HG03139 (cell line): ENCODE data around the gene CDH11.

Experiments used
- ATAC-seq: cut with Tn5 transposase; IDR thresholded peaks from one replicate; pipeline ENCODE4 v1.9.1; 2021; ENCODE audit not compliant: unreplicated experiment

The CDH11 gene

GRCh38 chr16:65117811-65118448 lies 3.9 kb downstream of the CDH11 start:
- peak; percentile 65 for ATAC-seq

DNA sequence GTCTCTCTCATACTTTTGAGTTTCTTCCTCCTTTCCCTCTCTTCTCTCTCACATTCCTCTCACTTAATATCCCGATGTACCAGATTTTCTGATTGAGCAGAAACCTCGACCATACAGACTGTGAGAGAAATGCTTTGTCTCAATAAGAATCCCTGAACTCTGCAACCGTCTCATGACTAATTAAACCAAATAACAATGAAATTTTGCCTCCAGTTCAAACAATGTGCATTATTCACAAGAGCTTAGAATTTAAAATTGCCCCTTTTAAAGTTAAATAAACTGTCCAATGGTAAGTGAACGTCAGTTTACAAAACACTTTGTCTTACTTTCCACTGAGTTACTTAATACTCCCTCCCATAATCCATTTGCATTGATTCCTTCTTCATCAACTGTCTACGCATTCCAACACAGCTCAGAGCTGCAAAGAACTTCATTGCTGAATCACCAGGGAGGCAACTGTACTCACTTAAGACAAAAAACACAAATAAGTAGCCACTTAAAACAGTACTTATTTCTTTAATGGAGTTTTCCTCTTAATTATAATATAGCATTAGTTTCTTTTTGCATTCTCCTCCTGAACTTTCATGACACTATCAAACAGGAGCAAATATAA lies 4.9 kb downstream of the CDH11 start:
- no peak for ATAC-seq

GRCh38 chr16:65116216-65116615 lies 5.6 kb downstream of the CDH11 start:
- no peak for ATAC-seq

GRCh38 chr16:65114527-65114926 lies 7.3 kb downstream of the CDH11 start:
- no peak for ATAC-seq

DNA sequence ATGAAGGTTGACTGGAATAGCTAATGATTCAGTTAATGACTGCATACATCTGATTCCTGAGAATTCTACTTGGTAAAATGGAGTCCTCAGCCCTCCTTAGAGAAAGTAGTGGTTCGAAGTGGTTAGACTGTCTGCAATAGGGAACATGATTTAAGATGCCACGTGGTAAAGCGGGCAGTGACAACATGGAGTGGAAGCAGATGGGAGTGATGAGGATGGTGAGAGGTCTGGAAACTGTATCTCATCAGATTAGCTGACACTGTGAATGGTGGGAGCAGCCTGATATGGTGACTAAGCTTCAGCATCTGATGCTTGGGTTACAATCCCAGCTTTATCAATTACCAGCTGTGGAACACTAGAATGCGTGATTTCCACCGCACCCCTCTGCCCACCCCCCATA lies 8.4 kb downstream of the CDH11 start:
- ATAC-seq, result no peak

GRCh38 chr16:65111306-65111705 lies 10.6 kb downstream of the CDH11 start:
- no peak for ATAC-seq

GRCh38 chr16:65106757-65107156 lies 15.1 kb downstream of the CDH11 start:
- ATAC-seq, result no peak

- no peak for ATAC-seq
Measured at GRCh38 chr16:65105171-65105570, 16.7 kb downstream of the CDH11 start.

- ATAC-seq, result no peak
Measured at GRCh38 chr16:65104471-65104870, 17.4 kb downstream of the CDH11 start.

GRCh38 chr16:65102326-65102725 lies 19.5 kb downstream of the CDH11 start:
- no peak for ATAC-seq

DNA sequence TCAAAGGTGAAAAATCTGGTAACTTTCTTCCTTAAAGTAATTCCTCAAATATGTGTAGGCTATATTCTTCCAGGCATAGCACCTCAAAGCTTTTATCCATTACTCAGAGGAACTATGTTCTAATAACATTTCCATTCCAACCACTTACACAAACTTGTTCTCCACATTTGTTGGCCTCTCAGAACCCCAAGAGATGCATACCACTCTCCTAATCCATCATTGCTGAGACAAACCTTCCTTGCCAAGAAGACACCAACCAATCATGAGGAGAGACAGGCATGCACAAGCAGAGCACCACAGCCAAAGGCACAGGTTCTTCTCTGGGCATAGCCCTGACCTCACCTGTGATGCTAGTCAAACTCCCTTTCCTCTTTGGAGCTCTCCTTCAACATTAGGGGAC lies 20.9 kb downstream of the CDH11 start:
- ATAC-seq, result no peak

DNA sequence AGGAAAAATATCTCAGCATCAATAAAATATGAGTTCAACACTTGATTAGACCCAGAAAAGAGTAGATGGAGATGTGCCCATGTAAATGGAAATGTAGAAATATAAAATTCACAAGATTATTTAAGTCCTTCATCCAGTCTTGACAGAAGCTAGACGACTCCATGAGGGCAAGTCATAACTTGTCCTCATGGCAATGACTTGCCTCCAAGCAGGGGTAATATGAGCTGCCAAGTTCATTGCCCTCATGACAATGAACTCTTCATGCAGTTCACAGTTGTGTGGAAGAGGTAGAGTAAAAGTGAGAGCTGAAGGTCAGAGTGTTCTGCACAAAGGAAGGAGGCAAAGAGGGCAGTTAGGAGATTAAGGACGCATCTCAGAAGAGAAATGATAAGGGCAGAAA lies 22.3 kb downstream of the CDH11 start:
- ATAC-seq, result no peak

GRCh38 chr16:65098916-65099315 lies 22.9 kb downstream of the CDH11 start:
- no peak for ATAC-seq

GRCh38 chr16:65097296-65097695 lies 24.6 kb downstream of the CDH11 start:
- no peak for ATAC-seq

DNA sequence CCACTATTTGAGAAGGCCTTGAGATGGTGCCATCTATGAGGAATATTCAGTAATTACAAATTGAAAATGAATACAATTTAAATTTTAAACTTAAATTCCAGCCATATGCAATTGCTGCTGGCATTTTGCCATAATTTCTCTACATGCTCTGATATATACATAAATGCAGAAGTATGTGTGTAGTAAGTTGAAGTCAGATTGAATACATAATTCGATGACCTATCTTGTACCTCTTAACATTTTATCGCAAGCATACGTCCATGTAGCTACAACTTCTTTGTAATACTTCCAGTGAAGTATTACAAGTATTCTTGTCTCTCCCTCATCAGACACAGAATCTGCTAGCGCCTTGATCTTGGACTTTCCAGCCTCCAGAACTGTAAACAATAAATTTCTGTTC lies 26.0 kb downstream of the CDH11 start:
- no peak for ATAC-seq

DNA sequence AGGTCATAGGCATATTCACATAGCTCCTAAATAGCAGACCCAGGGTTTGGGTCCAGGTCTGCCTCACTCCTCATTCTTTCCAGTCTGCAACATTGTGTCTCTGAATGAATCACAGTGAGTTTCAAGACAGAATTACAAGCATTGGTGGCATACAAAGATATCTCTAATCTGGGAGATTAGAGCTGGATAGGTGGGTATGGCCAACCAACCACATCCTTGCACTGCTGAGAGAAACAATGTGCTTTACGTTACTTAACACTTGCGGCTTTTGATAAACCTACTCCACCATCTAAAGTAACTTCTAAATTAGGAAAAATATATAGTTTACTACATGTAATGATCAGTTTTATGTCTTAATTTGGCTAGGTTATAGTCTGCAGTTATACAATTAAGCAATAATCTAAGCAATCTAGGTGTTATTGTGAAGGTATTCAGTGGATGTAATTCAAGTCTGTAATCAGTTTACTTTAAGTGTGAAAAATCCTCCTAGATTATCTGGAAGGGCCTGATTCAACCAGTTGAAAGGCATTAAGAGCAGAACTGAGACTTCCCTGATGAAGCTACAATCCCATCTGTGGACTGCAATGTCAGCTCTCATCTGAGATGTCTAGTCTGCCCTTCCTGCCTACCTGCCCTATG lies 26.7 kb downstream of the CDH11 start:
- ATAC-seq, result no peak

- ATAC-seq, result no peak
Measured at GRCh38 chr16:65094009-65094408, 27.9 kb downstream of the CDH11 start.

- no peak for ATAC-seq
Measured at GRCh38 chr16:65083164-65083857, 38.6 kb downstream of the CDH11 start.

DNA sequence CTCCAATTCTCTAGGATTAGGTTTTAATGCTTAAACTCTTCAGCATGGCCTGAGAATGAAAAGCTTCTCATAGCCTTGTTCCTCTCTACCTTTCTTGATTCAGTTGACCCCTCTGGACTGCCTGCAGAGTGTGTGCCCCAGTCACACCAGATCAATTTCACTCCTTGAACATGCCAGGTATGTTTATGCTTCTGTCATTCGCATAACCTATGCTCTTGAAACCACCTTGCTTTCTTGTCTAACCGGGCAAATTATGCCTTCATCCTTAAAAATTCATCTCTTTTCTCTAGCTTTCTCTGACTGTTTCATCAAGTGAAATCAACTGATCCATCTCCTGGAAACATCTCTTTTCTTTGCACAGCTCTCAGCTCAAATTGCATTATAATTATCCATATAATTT lies 42.3 kb downstream of the CDH11 start:
- ATAC-seq, result no peak

DNA sequence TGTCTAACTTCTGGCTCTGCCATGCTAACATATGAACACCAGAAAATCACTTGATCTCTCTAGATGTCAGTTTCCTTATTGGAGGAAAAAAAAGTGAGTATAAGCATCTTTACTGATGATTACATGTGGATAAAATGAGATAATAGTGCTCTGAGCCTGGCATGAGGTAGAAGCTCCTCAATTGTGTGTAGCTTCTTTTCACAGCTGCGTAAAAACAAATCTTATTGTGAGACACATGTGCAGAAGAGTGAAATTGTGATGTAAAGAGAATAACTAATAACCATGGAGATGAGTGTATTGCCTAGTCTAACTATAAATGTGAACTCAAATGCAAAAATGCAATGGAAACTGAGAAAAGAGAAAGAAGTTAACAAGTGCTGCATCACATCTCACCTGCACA lies 44.7 kb downstream of the CDH11 start:
- no peak for ATAC-seq

- ATAC-seq, result no peak
Measured at GRCh38 chr16:65075877-65076276, 46.0 kb downstream of the CDH11 start.
